Iris pigment epithelial cell (primary cell): ENCODE results near the gene TGFB1.

ENCODE experiments used
- DNase-seq: peaks from one replicate; pipeline ENCODE4 v3.0.0-alpha.2; 2011; ENCODE audit warnings: low read depth

Gene TGFB1

DNA sequence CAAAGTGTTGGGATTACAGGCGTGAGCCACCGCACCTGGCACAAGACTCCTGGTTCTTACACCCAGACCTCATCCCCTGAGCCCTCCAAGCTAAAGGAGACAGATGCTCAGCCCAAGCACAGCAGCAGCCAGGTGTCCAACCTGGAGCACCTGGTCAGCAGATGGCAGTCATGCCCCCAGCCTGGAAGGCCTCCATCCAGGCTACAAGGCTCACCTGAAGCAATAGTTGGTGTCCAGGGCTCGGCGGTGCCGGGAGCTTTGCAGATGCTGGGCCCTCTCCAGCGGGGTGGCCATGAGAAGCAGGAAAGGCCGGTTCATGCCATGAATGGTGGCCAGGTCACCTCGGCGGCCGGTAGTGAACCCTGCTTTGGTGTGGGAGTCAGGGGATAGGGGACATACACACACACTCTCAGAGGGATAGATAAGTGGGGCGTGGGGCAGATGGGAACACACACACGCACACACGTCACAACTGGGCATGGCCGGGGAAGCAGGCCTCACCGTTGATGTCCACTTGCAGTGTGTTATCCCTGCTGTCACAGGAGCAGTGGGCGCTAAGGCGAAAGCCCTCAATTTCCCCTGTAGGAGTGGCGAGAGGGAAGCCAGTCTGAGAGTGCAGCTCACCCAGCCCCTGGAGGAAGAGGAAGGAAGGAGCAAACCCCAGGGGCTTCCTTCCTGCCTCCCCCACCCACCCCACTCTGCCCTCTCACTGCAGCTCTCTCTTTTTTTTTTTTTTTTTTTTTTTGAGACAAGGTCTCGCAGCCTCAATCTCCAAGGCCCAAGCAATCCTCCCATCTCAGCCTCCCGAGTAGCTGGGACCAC is 11.8 kb downstream of the TGFB1 start:
- no peak for DNase-seq

- no peak for DNase-seq
These were observed 13.8 kb downstream of the TGFB1 start for GRCh38 chr19:41339936-41340335.

- no peak for DNase-seq
These were observed 18.3 kb downstream of the TGFB1 start for GRCh38 chr19:41335467-41335866.

DNA sequence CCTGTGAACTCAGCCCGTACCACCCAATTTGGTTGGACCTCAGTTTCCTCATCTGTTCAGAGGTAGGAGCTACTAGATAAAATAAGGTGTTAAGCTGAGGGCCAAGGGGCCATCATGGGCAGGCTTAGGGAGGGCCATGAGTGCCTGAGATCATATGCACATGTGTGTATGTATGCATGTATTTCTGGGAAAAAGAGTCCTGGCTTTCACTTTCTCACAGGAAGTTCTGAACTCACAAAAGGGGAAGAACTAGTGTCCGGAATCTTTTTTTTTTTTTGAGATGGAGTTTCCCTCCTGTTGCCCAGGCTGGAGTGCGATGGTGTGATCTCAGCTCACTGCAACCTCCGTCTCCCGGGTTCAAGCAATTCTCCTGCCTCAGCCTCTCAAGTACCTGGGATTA is 18.9 kb downstream of the TGFB1 start:
- DNase-seq, result no peak

DNA sequence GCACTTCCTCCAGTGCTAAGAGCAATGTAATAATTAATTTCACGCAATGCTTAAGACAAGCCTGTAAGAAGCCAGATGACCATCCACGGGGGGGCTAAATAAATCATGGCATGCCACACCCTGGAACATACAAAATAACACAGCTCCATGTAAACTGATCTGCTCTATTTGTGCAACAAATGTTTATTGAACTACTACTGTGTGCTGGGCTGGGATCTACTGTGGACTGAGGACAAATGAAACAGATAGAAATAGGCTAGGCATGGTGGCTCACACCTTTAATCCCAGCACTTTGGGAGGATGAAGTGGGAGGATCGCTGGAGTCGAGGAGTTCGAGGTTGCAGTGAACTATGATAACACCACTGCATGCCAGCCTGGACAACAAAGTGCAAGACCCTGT is 21.3 kb downstream of the TGFB1 start:
- DNase-seq, result no peak

DNA sequence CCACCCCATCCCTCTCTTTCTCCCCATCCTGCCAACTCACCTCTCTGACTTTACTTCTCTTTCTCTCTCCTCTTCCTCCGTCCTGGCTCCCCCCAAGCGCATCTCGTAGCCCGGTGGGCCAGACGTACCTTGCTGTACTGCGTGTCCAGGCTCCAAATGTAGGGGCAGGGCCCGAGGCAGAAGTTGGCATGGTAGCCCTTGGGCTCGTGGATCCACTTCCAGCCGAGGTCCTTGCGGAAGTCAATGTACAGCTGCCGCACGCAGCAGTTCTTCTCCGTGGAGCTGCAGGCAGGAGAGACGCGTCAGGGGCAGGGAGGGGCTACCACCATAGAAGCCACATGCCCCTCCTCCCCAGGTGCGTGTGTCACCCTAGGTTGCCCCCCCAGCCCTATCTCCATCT is 21.7 kb downstream of the TGFB1 start:
- DNase-seq, result no peak

DNA sequence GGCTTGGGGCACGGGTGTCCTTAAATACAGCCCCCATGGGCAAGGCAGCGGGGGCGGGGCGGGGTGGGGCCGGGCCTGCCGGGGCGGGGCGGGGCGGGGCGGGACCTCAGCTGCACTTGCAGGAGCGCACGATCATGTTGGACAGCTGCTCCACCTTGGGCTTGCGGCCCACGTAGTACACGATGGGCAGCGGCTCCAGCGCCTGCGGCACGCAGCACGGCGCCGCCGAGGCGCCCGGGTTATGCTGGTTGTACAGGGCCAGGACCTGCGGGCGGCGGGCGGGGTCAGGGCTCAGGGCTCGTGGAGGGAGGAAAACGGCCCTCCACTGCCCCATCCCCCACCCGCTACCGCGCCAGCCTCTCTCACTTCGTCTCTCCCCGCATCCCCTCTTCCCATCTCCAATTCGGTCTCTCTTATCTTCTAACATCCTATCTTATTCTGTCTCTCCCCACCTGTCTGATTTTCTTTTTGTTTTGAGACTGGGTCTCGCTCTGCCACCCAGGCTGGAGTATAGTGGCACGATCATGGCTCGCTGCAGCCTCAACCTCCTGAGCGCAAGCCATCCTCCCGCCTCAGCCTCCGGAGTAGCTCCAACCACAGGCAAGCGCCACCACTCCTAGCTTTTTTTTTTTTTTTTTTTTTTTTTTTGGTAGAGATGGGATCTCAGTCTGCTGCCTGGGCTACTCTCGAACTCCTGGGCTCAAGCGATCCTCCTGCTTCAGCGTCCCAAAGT is 22.6 kb downstream of the TGFB1 start:
- no peak for DNase-seq

GRCh38 chr19:41330481-41330880 is 23.2 kb downstream of the TGFB1 start:
- DNase-seq, result no peak

DNA sequence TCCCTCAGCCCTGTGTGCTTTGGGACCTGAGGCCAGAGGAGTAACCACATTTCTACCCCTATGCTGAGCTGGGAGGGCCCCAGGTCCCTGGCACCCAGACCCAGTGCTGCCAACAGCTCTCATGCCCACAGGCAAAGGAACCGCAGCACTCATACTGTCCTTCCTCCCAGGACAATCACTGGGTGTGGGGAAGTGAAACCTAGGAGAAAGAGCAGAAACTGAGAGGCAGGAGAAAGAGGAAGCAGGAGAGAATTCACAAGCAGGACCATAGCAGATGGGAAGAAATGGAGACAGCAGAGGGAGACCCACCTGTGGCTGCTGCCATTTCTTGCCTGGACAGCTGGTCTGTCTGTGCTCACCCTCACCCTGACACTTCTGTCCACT is 24.9 kb downstream of the TGFB1 start:
- no peak for DNase-seq

GRCh38 chr19:41328157-41328841 is 25.4 kb downstream of the TGFB1 start:
- DNase-seq, result peak; percentile 45

DNA sequence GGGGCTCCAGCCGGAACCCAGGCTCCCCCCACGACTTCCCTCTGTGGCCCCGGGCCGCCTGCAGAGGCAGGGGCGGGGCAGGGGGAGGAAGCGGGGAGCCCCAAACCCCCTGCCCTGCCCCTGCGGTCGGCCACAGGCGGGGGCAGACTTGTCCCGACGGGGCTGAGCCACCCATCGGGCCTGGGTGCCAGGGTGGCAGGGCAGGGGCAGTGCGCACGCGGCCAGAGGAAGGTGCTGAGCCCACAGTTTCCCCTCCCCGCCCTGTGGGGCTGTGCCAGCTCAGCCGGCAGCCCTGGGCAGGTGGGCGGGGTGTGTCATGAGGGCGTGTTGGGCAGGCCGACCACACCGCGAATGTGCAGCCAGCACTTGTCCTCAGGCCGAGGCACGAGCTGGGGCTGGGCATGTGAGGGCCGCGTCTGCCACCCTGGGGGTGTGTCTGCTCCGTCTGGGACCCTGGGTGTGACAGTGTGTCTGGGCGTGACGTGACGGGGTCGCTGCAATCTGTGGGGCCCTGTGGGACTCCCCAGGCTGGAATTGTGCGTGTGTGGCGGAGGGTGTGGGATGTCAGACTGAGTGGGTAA is 26.1 kb downstream of the TGFB1 start:
- DNase-seq, result peak; percentile 59

DNA sequence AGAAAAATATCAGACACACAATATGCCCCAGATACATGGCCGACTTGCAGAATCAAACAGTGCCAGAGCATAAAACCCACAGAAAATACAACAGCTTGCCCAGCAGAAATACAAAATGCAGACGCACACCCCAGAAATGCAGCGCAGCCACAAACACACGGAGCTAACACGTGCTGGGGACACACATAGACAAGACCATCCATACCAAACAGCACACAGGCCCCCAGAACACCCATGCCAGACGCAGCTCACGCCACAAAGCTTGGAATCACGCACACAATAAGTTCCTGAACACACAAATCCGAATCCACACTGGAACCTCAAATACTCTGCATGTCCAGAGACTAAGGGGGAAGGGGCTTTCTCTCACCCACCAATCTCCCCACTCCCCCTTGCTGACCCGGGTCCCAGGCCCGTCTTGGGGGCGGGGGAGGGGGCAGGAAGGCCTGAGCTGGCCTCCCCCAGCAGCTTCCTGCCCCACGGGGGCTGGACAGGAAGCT is 26.6 kb downstream of the TGFB1 start:
- no peak for DNase-seq

DNA sequence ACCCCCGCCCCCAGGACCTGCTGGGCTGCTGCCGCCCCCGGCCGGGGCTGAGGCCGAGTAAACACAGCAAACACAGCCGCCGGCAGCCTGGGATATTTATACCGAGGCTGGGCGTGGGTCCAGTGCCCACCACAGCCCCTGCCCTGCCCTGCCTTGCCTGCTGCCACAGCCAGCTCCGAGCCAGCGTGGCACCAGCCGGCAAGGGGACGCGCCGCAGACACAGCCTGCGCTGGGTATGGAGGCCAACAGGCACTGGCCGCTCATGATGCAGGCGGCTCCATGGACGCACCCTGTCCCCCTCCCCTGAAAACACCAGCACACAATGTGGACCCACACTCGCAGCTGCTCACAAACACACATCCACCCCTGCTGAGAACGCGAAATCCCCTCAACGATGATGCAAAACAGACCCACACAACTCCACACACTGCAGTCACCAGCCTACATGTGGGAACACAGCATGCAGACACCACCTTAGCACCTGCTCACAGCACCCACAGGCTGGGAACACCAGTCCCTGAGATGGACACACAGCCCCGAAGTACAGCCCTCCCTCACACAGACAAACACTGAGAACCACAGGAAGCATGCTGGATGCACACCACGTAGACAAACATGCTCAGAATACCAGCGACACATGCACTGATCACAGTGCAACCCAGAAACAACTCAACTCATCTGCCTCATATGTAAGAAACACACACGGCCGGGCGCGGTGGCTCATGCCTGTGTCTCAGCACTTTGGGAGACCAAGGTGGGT is 27.6 kb downstream of the TGFB1 start:
- peak; percentile 90 for DNase-seq

GRCh38 chr19:41325640-41325946 is 28.1 kb downstream of the TGFB1 start:
- DNase-seq, result no peak

DNA sequence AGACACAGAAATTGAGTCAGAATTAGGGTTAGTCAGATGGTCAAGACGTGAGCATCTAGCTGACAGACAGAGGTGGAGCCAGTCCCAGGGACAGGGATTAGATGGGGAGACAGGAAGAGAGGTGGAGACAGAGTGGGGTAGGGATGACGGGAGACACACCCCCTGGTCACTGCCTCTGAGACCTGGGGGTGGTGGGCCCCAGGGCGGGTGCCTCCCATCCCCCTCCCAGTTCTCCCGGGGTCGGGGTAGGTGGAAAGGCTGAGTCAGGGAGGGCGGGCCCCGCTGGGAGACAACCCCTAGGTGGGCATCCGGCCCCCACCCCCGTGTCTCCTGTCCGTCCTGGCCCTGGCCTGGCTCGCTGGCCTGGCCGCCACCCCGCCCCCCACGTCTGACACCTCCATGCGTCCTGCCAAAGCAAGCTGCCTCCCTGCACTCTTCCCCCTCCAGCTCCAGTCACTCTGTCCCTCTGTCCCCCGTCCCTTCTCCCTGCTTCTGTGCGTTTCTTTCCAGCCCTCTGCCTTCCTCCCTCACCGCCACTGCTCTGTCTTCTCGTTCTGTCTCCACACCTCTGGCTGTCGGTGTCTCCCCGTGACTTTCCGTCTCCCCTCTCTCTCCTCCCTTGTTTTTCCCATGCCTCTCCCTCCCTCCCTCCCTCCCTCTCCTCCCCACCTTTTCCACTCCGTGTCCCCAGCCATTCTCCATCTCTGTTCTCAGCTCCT is 28.6 kb downstream of the TGFB1 start:
- peak; percentile 87 for DNase-seq

- peak; percentile 26 for DNase-seq
These were observed 29.5 kb downstream of the TGFB1 start for GRCh38 chr19:41324231-41324702.

GRCh38 chr19:41323430-41324125 is 30.1 kb downstream of the TGFB1 start:
- peak; percentile 98 for DNase-seq

DNA sequence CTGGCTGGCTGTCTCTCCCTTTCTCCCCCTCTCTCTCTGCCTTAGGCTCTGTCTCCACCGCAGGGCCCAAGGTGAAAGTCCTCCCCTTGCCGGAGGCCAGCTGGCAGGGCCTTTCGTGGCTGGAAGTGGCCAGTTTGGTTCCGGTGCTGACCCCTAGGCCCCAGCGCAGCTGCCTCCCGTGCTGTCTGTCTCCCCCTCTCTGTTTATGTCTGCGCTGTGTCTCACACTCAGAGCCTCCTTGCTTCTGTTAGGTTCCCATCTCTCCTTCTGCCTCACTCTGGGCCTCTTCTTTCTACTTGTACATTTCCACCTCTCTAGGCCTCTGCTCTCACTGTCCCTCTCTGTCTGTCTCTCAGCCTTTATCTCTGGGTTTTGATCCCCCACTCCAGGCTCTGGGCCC is 30.7 kb downstream of the TGFB1 start:
- DNase-seq, result peak; percentile 90

GRCh38 chr19:41322451-41322850 is 31.3 kb downstream of the TGFB1 start:
- DNase-seq, result no peak

DNA sequence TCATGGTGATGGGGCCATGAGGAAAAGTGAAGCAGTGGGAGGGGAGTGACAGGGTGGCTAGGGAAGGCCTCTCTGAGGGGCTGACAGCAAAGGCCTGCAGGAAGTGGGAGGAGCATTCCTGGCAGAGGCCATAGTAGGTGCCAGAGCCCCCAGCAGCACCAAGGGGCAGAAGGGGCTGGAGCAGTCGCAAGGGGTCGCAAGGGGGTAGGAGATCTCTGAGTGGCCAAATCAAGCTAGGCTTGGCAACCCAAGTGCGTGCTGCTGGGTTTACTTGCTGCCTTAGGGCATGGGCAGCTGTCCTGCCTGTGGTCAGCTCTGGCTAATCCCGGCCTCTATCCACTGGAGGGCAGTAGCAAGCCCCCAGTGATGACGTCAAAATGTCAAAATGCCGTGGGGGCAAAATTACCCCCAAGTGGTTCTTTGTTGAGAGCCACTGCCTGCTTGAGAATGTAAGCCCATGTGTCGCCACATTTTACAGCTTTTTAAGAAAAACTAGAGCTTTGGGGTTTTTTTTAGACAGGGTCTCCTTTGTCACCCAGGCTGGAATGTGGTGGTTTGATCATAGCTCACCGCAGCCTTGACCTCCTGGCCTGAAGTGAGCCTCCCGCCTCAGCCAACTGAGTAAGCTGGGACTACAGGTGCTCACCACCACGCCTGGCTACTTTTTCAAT is 32.0 kb downstream of the TGFB1 start:
- DNase-seq, result peak; percentile 74
